Endothelial cell (in vitro differentiated cells): ENCODE measurements around the gene RHOJ. TPM values are rescaled to one million over a fixed set of nuclear protein-coding genes. Genes with fewer than 3 reads are reported as not detected.
A peak's percentile ranks its signal among the peaks of the same experiment; 100 is the strongest.

Experiments used
- DNase-seq: peaks from one replicate; pipeline ENCODE4 v3.0.0; 2021; ENCODE audit warnings: low spot score
- H3K27ac Mint-ChIP-seq: one replicate; pipeline ENCODE4 v1.8.0; 2021; ENCODE audit warnings: mixed read lengths, inconsistent platforms; ENCODE audit not compliant: unreplicated experiment
- H3K27me3 Mint-ChIP-seq: one replicate; pipeline ENCODE4 v1.8.0; 2021; ENCODE audit warnings: mild to moderate bottlenecking, moderate library complexity, mixed read lengths, inconsistent platforms; ENCODE audit not compliant: unreplicated experiment
- H3K36me3 Mint-ChIP-seq: one replicate; pipeline ENCODE4 v1.8.0; 2021; ENCODE audit warnings: mild to moderate bottlenecking, low read depth, mixed read lengths, inconsistent platforms; ENCODE audit not compliant: unreplicated experiment
- H3K4me1 Mint-ChIP-seq: one replicate; pipeline ENCODE4 v1.8.0; 2021; ENCODE audit warnings: mild to moderate bottlenecking, mixed read lengths, inconsistent platforms; ENCODE audit not compliant: unreplicated experiment
- H3K4me3 Mint-ChIP-seq: one replicate; pipeline ENCODE4 v1.8.0; 2021; ENCODE audit warnings: mild to moderate bottlenecking, mixed read lengths, inconsistent platforms; ENCODE audit not compliant: unreplicated experiment
- H3K9me3 Mint-ChIP-seq: one replicate; pipeline ENCODE4 v1.8.0; 2021; ENCODE audit warnings: mixed read lengths, inconsistent platforms; ENCODE audit not compliant: unreplicated experiment
- total RNA-seq: library from RNA; stranded (reverse); fragmentation: NEBNext Ultra II Directional; extraction: Animal tissue kit (Norgen Biotek cat#: 25700); gene quantifications from one replicate; pipeline ENCODE4 v1.2.1, GENCODE V29; 2021; ENCODE audit not compliant: unreplicated experiment
- TF ChIP-seq, protein P1 (sequence below): fragments of 200-600 bp; sonication (generic); IDR thresholded peaks from one replicate; pipeline ENCODE4 v1.5.0; 2021; ENCODE audit warnings: antibody characterized with exemption; ENCODE audit not compliant: unreplicated experiment

RHOJ gene
- total RNA-seq, 1 donor from 2014 or later = 266 TPM

DNA sequence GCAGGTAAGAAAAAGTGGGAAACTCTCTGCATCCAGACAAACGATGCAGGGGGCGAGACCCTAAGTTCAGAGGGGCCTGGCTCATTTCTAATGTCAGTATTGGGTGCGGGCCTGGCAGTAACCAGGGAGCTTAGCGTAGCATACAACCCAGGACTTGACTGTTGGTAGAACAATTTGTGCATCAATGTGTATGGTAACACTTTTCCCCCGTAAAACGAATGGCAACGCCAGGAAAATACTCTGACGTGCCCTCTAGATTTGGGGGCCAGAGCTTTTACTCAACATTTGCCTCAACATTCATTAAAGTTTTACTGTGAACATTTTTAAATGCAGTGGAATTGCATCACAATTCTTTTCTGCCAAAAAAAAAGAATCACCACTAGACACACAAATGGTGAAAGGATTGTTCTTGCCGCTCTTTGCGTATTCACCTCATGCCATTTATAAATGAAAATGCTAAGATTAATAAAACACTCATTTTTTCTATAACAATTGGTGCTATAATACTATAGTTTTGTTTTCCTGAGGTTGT, 867 bp downstream of the RHOJ start:
- DNase-seq = no peak
- TF ChIP-seq, protein P1, sequence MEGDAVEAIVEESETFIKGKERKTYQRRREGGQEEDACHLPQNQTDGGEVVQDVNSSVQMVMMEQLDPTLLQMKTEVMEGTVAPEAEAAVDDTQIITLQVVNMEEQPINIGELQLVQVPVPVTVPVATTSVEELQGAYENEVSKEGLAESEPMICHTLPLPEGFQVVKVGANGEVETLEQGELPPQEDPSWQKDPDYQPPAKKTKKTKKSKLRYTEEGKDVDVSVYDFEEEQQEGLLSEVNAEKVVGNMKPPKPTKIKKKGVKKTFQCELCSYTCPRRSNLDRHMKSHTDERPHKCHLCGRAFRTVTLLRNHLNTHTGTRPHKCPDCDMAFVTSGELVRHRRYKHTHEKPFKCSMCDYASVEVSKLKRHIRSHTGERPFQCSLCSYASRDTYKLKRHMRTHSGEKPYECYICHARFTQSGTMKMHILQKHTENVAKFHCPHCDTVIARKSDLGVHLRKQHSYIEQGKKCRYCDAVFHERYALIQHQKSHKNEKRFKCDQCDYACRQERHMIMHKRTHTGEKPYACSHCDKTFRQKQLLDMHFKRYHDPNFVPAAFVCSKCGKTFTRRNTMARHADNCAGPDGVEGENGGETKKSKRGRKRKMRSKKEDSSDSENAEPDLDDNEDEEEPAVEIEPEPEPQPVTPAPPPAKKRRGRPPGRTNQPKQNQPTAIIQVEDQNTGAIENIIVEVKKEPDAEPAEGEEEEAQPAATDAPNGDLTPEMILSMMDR = no peak
- Mint-ChIP-seq H3K27me3 (no peaks in the 10 kb centered on the region), H3K4me1 (peaks cover 19% of the 10 kb centered on the region), H3K36me3 (peaks cover 4% of the 10 kb centered on the region), H3K4me3 (no peak overlapping the region), H3K9me3 (no peaks in the 10 kb centered on the region), H3K27ac (no peak overlapping the region)

DNA sequence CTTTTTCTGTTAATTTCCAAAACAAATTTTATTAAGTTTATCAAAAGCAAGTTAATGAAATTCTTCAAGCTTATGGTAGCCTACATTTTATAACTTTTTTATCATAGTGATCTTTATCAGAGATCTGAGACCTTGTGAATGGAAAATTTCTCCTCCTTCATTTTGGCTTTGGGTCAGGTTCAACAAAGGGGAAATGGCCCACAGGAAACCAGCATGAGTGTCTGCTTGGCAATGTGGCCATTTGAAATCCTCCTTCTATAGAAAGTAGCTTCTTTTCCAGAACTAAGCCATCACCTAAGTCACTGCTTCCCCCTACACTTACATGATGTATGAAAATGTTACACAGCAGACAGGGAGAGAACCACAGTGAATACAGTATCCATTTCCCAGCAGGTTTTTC, 1.6 kb downstream of the RHOJ start:
- no peak overlapping the region for H3K4me3 Mint-ChIP-seq
- no peak for DNase-seq
- H3K9me3 Mint-ChIP-seq = no peaks in the 10 kb centered on the region
- peaks cover 10% of the 10 kb centered on the region for H3K36me3 Mint-ChIP-seq
- no peaks in the 10 kb centered on the region for H3K27me3 Mint-ChIP-seq
- TF ChIP-seq, protein P1 = no peak
- H3K27ac Mint-ChIP-seq = no peak overlapping the region
- peaks cover 19% of the 10 kb centered on the region for H3K4me1 Mint-ChIP-seq

DNA sequence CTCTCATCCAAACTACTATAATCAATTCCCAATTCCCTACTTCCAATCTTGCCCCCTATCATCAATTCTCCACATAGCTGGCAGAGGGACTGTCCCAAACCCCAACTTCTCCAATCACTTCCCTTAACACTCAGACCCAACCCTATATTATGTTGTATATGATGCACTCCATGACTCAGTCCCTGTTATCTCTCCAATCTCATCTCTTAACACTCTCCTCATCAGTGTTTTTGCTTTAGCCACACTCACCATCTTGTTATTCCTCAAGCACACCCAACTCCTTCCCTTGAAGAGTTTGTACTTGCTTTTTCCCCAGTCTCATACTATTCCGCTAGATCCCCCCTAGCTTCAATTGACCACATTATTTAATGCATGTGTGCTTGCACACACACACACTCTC, 4.9 kb downstream of the RHOJ start:
- TF ChIP-seq, protein P1 = no peak
- Mint-ChIP-seq H3K4me3 (no peak overlapping the region), H3K36me3 (peaks cover 35% of the 10 kb centered on the region), H3K27ac (no peak overlapping the region), H3K27me3 (no peaks in the 10 kb centered on the region), H3K4me1 (peaks cover 38% of the 10 kb centered on the region), H3K9me3 (no peaks in the 10 kb centered on the region)
- DNase-seq = no peak

DNA sequence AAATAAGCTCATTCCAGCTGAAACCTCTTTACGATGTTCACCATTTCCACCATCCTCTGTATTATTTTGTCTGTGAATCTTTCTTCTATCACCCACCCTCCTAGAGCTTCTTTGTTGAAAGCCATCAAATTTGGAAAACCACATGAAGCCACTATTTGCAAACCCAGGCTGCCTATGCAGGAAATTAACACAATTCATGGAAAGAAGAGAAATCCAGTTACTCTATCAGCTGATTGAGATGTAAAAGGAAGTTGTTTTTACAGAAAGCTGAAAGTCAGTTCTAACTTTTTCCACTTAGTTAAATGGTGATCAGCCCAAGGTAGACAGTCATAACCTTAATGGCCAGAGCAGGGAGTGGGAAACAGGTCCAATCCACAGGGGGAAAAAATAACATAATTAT, 6.6 kb downstream of the RHOJ start:
- H3K27me3 Mint-ChIP-seq = peaks cover 2% of the 10 kb centered on the region
- peak overlapping the region; percentile 80 for H3K27ac Mint-ChIP-seq
- DNase-seq = no peak
- H3K4me3 Mint-ChIP-seq = peak overlapping the region; percentile 73
- no peaks in the 10 kb centered on the region for H3K9me3 Mint-ChIP-seq
- H3K36me3 Mint-ChIP-seq = peaks cover 44% of the 10 kb centered on the region
- TF ChIP-seq, protein P1 = no peak
- peaks cover 55% of the 10 kb centered on the region for H3K4me1 Mint-ChIP-seq

DNA sequence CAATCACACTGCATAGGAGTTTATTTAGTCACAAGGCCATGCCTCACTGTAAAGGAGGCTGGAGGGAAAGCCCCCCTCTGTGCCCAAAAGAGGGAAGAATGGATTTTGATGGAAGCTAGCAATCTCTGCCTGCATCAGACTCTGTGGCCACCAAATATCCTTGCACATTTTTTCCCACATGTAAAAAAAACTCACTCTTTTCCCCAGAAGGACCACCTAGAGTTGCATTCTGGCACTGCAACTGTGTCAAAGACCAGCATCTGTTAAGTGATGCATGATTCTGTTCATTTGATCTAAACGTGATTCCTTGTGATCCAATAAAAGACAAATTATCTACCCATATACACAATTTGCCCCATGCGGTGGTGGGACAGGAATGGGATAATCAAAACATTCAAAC, 8.0 kb downstream of the RHOJ start:
- TF ChIP-seq, protein P1 = peak; percentile 60
- H3K36me3 Mint-ChIP-seq = peaks cover 49% of the 10 kb centered on the region
- H3K27me3 Mint-ChIP-seq = peaks cover 2% of the 10 kb centered on the region
- H3K27ac Mint-ChIP-seq = no peak overlapping the region
- peak overlapping the region; percentile 63 for H3K4me3 Mint-ChIP-seq
- DNase-seq = no peak
- H3K4me1 Mint-ChIP-seq = peaks cover 65% of the 10 kb centered on the region
- H3K9me3 Mint-ChIP-seq = no peaks in the 10 kb centered on the region
